GM12874 (cell line): ENCODE data around the gene ITGB2.

ENCODE experiments used
- TF ChIP-seq, protein P1 (sequence below): IDR thresholded peaks from 2 replicates; pipeline ENCODE4 v1.5.1; 2011; ENCODE audit warnings: low read depth, mild to moderate bottlenecking, control low read depth, low read length, moderate library complexity; ENCODE audit not compliant: insufficient read depth

The ITGB2 gene

DNA sequence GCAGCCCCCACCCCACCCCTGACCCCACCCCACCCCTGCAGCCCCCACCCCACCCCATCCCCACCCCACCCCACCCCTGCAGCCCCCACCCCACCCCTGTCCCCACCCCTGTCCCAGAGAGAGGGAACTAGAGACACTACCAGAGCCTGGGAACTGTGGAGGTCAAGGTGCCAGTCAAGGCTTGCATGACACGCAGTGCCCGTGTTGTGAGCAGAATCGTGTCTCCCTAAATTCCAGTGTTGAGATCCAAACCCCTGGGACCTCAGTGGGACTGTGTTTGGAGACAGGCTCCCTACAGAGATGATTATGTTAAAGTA is 84.4 kb downstream of the ITGB2 start:
- TF ChIP-seq, protein P1, sequence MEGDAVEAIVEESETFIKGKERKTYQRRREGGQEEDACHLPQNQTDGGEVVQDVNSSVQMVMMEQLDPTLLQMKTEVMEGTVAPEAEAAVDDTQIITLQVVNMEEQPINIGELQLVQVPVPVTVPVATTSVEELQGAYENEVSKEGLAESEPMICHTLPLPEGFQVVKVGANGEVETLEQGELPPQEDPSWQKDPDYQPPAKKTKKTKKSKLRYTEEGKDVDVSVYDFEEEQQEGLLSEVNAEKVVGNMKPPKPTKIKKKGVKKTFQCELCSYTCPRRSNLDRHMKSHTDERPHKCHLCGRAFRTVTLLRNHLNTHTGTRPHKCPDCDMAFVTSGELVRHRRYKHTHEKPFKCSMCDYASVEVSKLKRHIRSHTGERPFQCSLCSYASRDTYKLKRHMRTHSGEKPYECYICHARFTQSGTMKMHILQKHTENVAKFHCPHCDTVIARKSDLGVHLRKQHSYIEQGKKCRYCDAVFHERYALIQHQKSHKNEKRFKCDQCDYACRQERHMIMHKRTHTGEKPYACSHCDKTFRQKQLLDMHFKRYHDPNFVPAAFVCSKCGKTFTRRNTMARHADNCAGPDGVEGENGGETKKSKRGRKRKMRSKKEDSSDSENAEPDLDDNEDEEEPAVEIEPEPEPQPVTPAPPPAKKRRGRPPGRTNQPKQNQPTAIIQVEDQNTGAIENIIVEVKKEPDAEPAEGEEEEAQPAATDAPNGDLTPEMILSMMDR: no peak
